Measurements from ENCODE around the gene PADI4. TPM values are rescaled to one million over a fixed set of nuclear protein-coding genes. Genes with fewer than 3 reads are reported as not detected.

PADI4 gene
- total RNA-seq, 1 experiment from 2014 or later: 7.7 TPM

GRCh38 chr1:17310068-17310640 is 2.2 kb downstream of the PADI4 start:
- 0 out of 2 replicates have a peak overlapping the region, but pooled peaks have one; percentile 67 for H3K4me2 ChIP-seq
- CTCF ChIA-PET: no interaction called here

GRCh38 chr1:17313530-17314309 is 5.7 kb downstream of the PADI4 start:
- Histone ChIP-seq H4K20me1 (ENCODE audit: insufficient read depth) (no peaks in the 10 kb centered on the region), H3K79me2 (ENCODE audit: low read depth) (no peaks in the 10 kb centered on the region), H3K9me2 (ENCODE audit: insufficient read depth) (no peaks in the 10 kb centered on the region), H2AFZ (no peak overlapping the region), H3K4me2 (no peak overlapping the region), H3K9me3 (ENCODE audit: insufficient read depth, low read depth) (no peaks in the 10 kb centered on the region), H3K4me3 (no peak overlapping the region), H3K36me3 (ENCODE audit: low read depth) (no peaks in the 10 kb centered on the region), H3K4me1 (replicated peaks; ENCODE audit: insufficient read depth) (peaks cover 18% of the 10 kb centered on the region), H3F3A (ENCODE audit: insufficient read depth, low read depth) (0 out of 2 replicates have a peak, but pooled peaks cover 4% of the 10 kb centered on the region), H3K27ac (no peak overlapping the region), H3K27me3 (ENCODE audit: insufficient read depth, low read depth) (no peaks in the 10 kb centered on the region)
- ChIA-PET POLR2A (ENCODE audit: unreplicated experiment) (interaction anchor here (0.6 kb wide), 1 partner anchor 195 kb away, joined by 3 read pairs; no protein-coding TSS in a partner anchor), CTCF (no interaction called here)
- DNase-seq: no peak
- TF ChIP-seq CTCF (conservative IDR thresholded peaks at IDR 0.05) (no peak), EZH2 (IDR thresholded peaks at IDR 0.05; ENCODE audit: low read depth) (no peak)
- intact Hi-C loops (cut with micrococcal nuclease; ENCODE audit: unreplicated experiment): no loop called here
- BruUV-seq (replicated peaks): no TSS peak

More at GRCh38 chr1:17310068-17310640, 2.2 kb downstream of the PADI4 start:
- TF ChIP-seq EZH2 (IDR thresholded peaks at IDR 0.05; ENCODE audit: low read depth) (no peak), CTCF (conservative IDR thresholded peaks at IDR 0.05) (no peak)
- Histone ChIP-seq H3K4me1 (replicated peaks; ENCODE audit: insufficient read depth) (peaks cover 48% of the 10 kb centered on the region), H3F3A (ENCODE audit: insufficient read depth, low read depth) (peaks cover 19% of the 10 kb centered on the region; the same call in 1 of the 2 replicates), H2AFZ (no peak overlapping the region), H3K36me3 (ENCODE audit: low read depth) (no peaks in the 10 kb centered on the region), H3K4me3 (no peak overlapping the region), H3K27me3 (ENCODE audit: insufficient read depth, low read depth) (no peaks in the 10 kb centered on the region), H4K20me1 (ENCODE audit: insufficient read depth) (no peaks in the 10 kb centered on the region), H3K9me2 (ENCODE audit: insufficient read depth) (no peaks in the 10 kb centered on the region), H3K9me3 (ENCODE audit: insufficient read depth, low read depth) (no peaks in the 10 kb centered on the region), H3K27ac (no peak overlapping the region), H3K79me2 (ENCODE audit: low read depth) (no peaks in the 10 kb centered on the region)
- intact Hi-C loops (cut with micrococcal nuclease; ENCODE audit: unreplicated experiment): no loop called here
- POLR2A ChIA-PET (ENCODE audit: unreplicated experiment): no interaction called here
- no peak for DNase-seq
- BruUV-seq (replicated peaks): no TSS peak

GRCh38 chr1:17314491-17314971 is 6.5 kb downstream of the PADI4 start:
- POLR2A ChIA-PET (ENCODE audit: unreplicated experiment): no interaction called here
- peaks cover 12% of the 10 kb centered on the region for H3K4me1 ChIP-seq (replicated peaks; ENCODE audit: insufficient read depth)

More at GRCh38 chr1:17314491-17314971, 6.5 kb downstream of the PADI4 start:
- no peaks in the 10 kb centered on the region for H3K79me2 ChIP-seq (ENCODE audit: low read depth)
- BruUV-seq (replicated peaks): no TSS peak
- H3F3A ChIP-seq (ENCODE audit: insufficient read depth, low read depth): 0 out of 2 replicates have a peak, but pooled peaks cover 4% of the 10 kb centered on the region
- no peak overlapping the region for H2AFZ ChIP-seq
- no peaks in the 10 kb centered on the region for H4K20me1 ChIP-seq (ENCODE audit: insufficient read depth)
- CTCF ChIA-PET: no interaction called here
- intact Hi-C loops (cut with micrococcal nuclease; ENCODE audit: unreplicated experiment): no loop called here
- TF ChIP-seq CTCF (conservative IDR thresholded peaks at IDR 0.05): no peak
- no peak for TF ChIP-seq EZH2 (IDR thresholded peaks at IDR 0.05; ENCODE audit: low read depth)
- no peak overlapping the region for H3K27ac ChIP-seq
- H3K4me2 ChIP-seq: no peak overlapping the region
- no peak for DNase-seq
- H3K36me3 ChIP-seq (ENCODE audit: low read depth): no peaks in the 10 kb centered on the region
- H3K9me3 ChIP-seq (ENCODE audit: insufficient read depth, low read depth): no peaks in the 10 kb centered on the region
- H3K9me2 ChIP-seq (ENCODE audit: insufficient read depth): no peaks in the 10 kb centered on the region
- H3K27me3 ChIP-seq (ENCODE audit: insufficient read depth, low read depth): no peaks in the 10 kb centered on the region
- H3K4me3 ChIP-seq: no peak overlapping the region
